ENCODE measurements around the gene SYT14.
"Not testable (repeated sequence)": the region's sequence is repeated elsewhere in the genome, so short reads cannot be mapped to it uniquely, and the experiment has no call there.

The SYT14 gene

DNA sequence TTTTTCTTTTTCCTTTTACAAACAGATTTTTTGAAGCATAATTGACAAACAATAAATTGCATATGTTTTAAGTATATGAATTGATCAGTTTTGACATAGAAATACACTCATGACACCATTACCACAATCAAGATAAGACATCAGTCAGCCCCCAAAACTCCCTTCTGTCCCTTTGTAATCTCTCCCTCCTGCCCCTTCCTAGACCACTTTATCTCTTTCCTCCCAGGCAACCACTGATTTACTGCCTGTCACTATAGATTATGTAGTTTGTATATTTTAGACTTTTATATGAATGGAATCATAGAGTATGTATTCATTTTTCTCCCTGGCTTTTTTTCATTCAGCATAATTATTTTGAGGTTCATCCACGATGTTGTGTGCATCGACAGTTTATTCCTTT, 6.9 kb upstream of the SYT14 start:
- in situ Hi-C loops (cut with HindIII; ENCODE audit: low sequenced_read_pairs): no loop called here

DNA sequence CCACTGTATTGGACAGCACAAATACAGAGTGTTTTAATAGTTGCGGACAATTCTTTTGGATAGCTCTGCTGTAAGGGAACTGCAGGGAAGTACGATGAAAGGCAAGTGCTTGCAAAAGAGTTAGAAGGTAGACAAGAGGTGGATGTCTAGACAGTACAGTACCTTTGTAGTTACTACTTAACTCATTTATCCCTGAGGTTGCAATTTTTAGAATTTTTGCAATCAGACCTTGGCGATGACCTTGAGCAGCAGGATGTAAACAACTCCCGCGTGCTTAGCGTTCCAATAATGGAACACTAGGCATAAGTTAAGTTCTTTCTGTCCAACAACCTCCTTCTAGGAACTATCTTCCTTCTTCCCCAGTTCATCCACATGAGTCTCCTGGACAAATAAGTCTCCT, 1.9 kb upstream of the SYT14 start:
- in situ Hi-C loops (cut with HindIII; ENCODE audit: low sequenced_read_pairs): no loop called here

GRCh38 chr1:209945377-209945776, 7.4 kb downstream of the SYT14 start:
- in situ Hi-C loops (cut with HindIII; ENCODE audit: low sequenced_read_pairs): no loop called here

DNA sequence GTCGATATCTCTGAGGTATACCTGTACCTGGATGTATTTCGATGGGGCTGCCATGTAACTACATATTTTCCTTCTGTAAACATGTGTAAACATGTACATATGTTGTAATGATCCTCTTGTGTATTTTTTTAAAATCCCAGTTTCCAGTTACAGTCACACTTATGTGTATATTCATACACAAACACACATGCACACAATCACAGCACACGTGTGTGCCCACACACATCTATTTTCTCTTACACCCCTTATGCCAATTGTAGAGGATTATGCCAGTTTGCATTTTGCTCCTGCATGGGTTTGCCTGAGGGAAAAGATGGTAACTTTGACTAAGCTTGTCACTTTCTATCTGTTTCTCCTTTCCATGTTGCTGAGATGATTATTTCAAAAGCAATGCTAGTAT, 10.1 kb downstream of the SYT14 start:
- in situ Hi-C loops (cut with HindIII; ENCODE audit: low sequenced_read_pairs): no loop called here

DNA sequence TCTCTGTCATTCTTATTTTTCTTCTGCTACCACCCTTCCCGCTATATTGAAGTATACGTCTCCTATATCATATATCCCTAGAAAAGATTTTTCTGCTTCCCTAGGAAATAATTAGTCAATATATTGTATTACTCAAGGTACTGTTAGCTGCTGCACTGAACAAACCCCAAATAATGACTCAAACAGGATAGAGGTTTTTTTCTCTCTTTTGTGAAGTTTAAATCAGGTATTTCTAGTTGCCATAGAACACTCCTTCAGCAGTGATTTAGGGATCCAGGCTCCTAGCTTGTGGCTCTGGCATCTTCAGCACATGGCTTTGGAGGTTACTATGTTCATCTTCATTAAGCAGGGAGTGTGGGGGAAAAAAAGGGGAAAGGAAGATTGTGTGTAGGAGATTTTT, 18.1 kb downstream of the SYT14 start:
- in situ Hi-C loops (cut with HindIII; ENCODE audit: low sequenced_read_pairs): no loop called here

- in situ Hi-C loops (cut with HindIII; ENCODE audit: low sequenced_read_pairs): no loop called here
Measured at GRCh38 chr1:209959623-209960022, 21.6 kb downstream of the SYT14 start.

DNA sequence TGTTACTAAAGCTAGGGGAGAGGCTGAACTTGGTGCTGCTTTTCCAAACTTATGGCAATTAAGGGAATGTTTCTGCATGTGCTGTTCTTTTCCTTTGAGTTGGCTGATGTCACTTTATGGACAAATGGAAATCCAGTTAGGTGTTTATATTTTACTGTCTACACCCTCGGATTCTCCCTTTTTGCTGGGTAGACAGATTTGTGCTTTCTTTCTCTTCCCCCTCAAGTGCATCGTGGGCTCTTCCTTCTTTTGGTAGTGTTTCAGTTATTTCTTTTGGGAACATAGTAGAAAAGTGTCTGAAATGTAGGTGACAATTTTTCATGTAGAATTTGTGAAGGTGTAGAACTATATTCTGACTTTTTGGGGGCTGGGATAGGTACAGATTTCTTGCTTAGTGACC, 22.9 kb downstream of the SYT14 start:
- in situ Hi-C loops (cut with HindIII; ENCODE audit: low sequenced_read_pairs): no loop called here

GRCh38 chr1:209962388-209962787, 24.4 kb downstream of the SYT14 start:
- in situ Hi-C loops (cut with HindIII; ENCODE audit: low sequenced_read_pairs): no loop called here

- in situ Hi-C loops (cut with HindIII; ENCODE audit: low sequenced_read_pairs): no loop called here
Measured at GRCh38 chr1:209962856-209963255, 24.8 kb downstream of the SYT14 start.

GRCh38 chr1:209965996-209966395, 28.0 kb downstream of the SYT14 start:
- in situ Hi-C loops (cut with HindIII; ENCODE audit: low sequenced_read_pairs): no loop called here

GRCh38 chr1:209978721-209979120, 40.7 kb downstream of the SYT14 start:
- in situ Hi-C loops (cut with HindIII; ENCODE audit: low sequenced_read_pairs): not testable (repeated sequence)

DNA sequence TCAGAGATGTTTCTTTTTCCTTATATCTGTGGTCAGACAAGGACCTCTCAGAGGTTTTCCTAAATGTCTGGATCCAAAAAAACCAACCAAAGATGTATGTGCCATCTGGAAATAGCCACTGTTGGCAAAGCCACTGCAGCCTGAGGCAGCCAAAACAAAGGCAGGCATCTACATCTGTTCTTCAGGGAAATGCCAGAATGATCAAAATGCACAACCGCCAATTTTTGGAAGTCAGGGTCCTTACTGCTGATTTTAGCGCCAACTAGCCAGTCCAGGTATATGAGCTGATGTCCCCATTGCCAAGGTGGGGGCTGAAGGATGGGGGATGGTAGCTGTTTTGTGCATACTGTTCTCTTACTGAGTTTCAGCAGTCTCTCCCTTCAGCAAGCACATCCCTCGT, 45.9 kb downstream of the SYT14 start:
- in situ Hi-C loops (cut with HindIII; ENCODE audit: low sequenced_read_pairs): no loop called here

DNA sequence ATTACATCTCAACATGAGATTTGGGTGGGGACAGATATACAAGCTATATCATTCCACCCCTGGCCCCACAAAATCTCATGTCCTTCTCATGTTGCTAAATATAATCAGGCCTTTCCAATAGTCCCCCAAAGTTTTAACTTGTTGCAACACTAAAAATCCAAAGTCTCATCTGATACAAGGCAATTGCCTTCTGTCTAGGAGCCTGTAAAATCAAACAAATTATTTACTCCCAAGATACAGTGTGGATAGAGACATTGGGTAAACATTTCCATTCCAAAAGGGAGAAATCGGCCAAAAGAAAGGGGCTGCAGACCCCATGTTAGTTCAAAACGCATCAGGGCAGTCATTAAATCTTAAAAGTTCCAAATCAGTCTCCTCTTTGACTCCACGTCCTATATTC, 47.0 kb downstream of the SYT14 start:
- in situ Hi-C loops (cut with HindIII; ENCODE audit: low sequenced_read_pairs): no loop called here

- in situ Hi-C loops (cut with HindIII; ENCODE audit: low sequenced_read_pairs): no loop called here
Measured at GRCh38 chr1:209988706-209989105, 50.7 kb downstream of the SYT14 start.

DNA sequence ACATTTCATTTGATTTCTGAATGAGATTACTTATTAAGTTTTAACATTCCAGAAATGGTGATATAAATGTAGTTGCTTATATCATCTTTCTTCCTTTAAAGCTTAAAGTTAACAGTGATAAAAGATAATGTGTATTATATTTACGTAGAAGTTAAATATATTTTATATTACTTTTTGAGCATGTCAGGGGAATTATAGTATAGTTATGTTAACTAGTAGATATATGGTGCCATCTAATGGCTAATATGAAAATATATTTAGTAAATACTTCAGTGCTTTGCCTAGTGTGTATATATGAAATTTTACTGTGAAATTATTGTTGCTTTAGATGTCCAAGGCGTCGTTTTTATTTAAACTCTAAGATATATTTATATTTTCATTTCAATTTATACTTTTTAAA, 51.5 kb downstream of the SYT14 start:
- in situ Hi-C loops (cut with HindIII; ENCODE audit: low sequenced_read_pairs): no loop called here

DNA sequence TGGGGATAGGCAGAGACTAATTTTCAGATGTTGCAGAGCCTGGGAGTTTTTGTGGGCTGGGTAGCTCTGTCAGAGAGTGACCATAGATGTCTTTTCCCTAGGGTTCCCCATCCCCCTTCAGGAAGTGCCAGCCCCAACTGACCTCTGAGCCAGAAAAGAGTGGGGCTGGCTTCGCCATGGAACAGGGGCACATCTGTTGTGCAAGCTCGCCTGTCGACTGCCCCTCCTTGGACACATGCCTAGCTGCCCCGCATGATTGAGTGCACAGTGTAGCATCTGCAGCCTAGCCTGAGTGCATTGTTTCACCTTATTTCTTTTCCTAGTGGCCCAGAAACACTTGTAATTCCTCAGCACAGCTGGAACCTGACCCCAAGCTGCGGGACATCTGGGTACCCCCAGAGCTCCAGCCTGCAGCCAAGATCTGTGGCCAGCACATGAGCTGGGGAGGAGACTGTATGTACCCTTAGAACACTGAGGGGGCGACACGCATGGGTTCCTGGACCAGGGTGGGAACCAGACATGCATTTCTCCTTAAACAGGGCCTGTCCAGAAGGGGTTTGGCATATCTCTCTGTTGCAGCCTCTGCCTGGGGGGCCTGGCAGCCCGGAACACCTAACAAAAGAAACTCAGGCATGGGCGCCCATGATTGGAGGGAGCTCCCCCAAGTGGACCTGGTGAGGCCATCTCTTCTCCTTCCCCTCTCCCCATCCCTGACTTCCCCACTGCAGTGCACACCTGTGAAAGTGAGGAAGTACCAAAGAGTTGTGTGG, 55.2 kb downstream of the SYT14 start:
- in situ Hi-C loops (cut with HindIII; ENCODE audit: low sequenced_read_pairs): no loop called here

- in situ Hi-C loops (cut with HindIII; ENCODE audit: low sequenced_read_pairs): no loop called here
Measured at GRCh38 chr1:209996348-209996747, 58.3 kb downstream of the SYT14 start.

- in situ Hi-C loops (cut with HindIII; ENCODE audit: low sequenced_read_pairs): no loop called here
Measured at GRCh38 chr1:209999005-209999404, 61.0 kb downstream of the SYT14 start.

DNA sequence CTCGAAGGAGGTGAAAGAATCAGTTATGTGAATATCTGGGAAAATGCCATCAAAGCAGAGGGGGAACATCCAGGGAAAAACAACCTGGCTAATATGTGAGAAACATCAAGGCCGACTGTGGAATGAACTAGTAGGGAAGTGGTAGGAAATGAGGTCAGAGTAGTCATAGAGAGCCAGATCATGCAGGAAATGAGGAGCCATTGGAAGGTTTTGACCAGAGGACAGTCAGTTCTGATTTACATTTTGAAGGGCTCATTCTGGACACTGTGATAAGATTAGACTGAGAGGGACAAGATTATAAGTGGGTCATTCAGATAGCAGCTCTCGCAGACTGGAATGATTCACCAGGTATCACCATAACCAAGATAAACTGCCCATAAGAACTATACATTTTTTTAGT, 63.7 kb downstream of the SYT14 start:
- in situ Hi-C loops (cut with HindIII; ENCODE audit: low sequenced_read_pairs): no loop called here

- in situ Hi-C loops (cut with HindIII; ENCODE audit: low sequenced_read_pairs): no loop called here
Measured at GRCh38 chr1:210003501-210003900, 65.5 kb downstream of the SYT14 start.

DNA sequence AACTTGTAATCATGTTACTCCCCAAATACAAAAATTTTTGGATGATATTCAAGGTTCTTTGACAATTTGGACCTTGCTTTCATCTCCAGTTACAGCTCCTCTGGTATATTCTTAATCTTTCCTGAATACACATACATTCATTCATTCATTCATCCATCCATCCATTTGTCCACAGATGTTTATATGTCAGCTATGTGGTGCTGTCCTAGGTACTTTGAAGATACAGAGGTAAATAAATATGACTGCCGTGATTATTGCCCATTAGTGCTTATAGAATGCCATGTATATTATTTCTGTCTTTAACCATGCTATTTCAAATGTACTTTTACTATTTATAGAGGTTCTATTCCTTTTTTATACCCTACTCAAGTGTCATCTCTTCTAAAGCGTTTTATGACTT, 72.1 kb downstream of the SYT14 start:
- in situ Hi-C loops (cut with HindIII; ENCODE audit: low sequenced_read_pairs): no loop called here

GRCh38 chr1:210021145-210021860, 83.3 kb downstream of the SYT14 start:
- in situ Hi-C loops (cut with HindIII; ENCODE audit: low sequenced_read_pairs): no loop called here

- in situ Hi-C loops (cut with HindIII; ENCODE audit: low sequenced_read_pairs): no loop called here
Measured at GRCh38 chr1:210022044-210022443, 84.0 kb downstream of the SYT14 start.
